Left lobe of liver (tissue), 2 donors: ENCODE results near the gene OR1L1. TPM values are rescaled to one million over a fixed set of nuclear protein-coding genes. Genes with fewer than 3 reads are reported as not detected.

ENCODE experiments used
- ATAC-seq: fragments of 200-7000 bp; cut with Tn5 transposase; one replicate; pipeline ENCODE4 v1.9.1; 2020; ENCODE audit warnings: mild to moderate bottlenecking, moderate library complexity
- DNase-seq: peaks from one replicate; pipeline ENCODE4 v3.0.0-alpha.2; 2020; ENCODE audit warnings: low spot score
- total RNA-seq: library from RNA; stranded (reverse); gene quantifications from one replicate; pipeline ENCODE4 v1.2.1, GENCODE V29; 2021
- donor health status: DM: no; HTN: no; CAD: no; lungs with moderate emphysema.
- donor health status: DM: no; HTN: yes; CAD: no.

The OR1L1 gene, protein sequence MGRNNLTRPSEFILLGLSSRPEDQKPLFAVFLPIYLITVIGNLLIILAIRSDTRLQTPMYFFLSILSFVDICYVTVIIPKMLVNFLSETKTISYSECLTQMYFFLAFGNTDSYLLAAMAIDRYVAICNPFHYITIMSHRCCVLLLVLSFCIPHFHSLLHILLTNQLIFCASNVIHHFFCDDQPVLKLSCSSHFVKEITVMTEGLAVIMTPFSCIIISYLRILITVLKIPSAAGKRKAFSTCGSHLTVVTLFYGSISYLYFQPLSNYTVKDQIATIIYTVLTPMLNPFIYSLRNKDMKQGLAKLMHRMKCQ
- not detected for total RNA-seq

DNA sequence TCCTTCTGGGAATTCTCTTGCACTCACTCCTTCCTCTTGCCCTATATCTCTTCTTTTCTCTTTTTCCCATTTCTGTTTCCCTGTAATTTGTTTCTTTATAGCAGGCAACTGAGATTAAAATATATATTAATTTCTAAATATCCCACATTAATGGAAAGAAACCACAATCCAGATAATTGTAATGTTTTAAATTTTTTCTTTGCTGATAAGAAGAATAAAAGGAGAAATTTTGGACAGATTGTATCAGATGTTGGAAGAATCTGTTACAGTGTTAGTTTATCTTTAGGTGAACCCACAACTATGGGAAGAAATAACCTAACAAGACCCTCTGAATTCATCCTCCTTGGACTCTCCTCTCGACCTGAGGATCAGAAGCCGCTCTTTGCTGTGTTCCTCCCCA, at the start of gene OR1L1:
Gene OR1L1, plus strand, starts transcription at position 301 of the 400 bp plus-strand sequence. Its CDS starts 0 bp downstream, at position 301.
- no peak for ATAC-seq
- DNase-seq = no peak

DNA sequence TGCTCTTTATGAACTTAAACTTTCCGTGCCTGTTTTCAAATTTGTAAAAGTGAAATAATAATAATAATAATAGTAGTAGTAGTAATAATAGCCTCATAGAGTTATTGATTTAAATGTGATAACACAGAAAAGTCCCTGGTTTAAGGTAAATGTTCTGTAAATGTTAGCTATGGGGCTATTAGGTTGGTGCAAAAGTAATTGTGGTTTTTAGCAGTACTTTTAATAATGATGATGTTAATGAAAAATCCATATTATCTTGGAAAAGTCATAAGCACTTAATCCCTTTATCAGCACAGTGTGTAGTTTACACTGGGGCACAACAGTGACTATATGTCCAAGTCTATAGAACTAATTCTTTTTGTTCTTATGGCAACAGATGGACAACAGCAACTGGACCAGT, 47.2 kb upstream of the OR1L1 start, which contains the start of gene OR1Q1:
Gene OR1Q1, plus strand, starts transcription at position 377 of the 400 bp plus-strand sequence. Its CDS starts 0 bp downstream, at position 377.
- no peak for ATAC-seq
- DNase-seq = no peak

DNA sequence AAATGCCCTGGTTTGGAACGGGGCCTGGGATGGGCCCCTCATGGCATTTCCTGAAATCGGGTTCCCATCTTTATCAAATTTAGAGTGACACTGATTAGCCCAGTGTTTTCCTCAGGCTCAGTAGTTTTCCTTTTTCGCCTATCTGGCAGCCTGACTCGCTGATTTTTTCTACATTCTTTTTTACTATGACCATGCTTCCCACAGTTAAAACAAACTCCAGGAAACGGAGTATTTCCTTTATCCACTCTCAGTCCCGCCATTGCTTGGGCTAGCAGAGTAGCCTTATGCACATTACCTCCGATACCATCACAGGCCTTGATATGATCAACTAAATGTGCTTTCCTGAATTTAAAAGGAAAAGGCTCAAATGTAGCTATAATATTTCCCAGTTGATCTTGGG, 41.5 kb upstream of the OR1L1 start:
- no peak for DNase-seq
- ATAC-seq = no peak

DNA sequence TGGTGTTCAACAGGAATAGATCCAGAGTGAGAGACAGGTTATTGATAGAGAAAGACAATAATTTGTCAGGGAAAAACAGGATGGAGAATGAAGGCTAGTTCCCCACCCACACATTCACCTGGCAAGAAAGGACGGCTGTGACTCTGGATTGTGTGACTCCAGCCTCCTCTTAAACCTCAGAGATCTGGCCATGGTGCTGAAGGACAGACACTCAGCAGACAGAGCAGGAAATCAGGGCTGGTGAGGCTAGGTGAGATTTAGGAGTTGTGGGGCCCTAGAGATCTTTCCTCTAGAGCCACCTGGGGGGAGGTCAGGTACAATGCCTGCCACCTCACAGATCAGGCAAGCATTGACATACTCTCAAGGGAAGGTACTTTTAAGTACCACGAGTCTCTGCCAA, 19.3 kb upstream of the OR1L1 start:
- DNase-seq = no peak
- ATAC-seq = no peak

DNA sequence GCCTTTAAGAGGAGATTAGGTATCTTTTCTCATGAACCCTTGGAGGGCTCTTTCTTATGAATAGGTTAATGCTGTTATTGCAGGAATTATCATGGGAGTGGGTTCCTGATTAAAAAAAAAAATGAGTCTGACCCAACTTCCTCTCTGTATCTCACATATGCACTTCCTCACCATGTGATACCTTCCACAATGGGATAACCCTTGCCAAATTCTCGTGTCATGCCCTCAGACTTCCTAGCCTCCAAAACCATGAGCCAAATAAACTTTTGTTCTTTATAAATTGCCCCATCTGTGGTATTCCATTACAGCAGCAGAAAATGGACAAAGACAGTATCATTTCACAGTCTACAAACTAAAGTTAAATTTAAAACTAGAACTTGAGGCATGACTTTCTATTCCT, 5.1 kb upstream of the OR1L1 start:
- DNase-seq = no peak

DNA sequence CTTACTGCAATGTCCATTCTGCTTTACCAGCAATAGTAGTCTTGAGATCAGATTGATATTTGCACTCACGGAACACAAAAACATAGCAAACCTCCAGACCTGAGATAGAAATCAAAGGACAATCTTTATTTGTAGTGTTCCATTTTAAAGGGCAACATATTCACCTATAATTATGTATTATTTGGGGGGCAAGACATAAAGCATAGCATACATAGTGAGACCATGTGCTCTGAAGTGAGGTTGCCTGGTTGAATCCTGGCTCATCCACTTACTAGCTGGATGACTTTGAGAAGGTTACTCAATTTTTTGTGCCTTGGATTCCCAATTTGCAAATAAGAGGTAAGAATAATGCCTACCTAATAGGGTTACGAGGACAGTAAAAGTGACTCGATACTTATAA, 4.0 kb upstream of the OR1L1 start, which contains the start of gene OR1B1:
Gene OR1B1, minus strand, starts transcription at position 101 of the 400 bp plus-strand sequence.
- no peak for ATAC-seq
- DNase-seq = no peak

More for the DNA sequence above, 5.1 kb upstream of the OR1L1 start:
- ATAC-seq = peak; percentile 32

DNA sequence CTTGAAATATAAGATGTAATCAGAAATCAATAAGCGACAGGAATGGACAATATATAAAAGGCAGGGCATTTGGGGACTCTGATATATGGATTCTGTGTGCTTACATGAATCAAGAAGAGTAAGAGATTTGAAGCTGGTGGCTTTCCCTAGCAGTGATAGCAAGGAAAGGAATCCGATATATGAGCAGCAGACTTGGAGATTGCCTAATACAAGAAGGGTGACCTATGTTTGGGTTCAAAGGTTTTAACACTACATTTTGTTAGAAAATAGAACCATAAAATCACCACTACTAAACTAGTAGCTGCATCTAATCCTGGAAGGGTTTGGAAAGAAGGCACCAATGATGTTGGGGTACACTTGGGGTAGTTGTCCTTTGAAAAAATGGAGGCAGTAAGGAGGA, 11.0 kb downstream of the OR1L1 start:
- no peak for DNase-seq
- ATAC-seq = no peak

DNA sequence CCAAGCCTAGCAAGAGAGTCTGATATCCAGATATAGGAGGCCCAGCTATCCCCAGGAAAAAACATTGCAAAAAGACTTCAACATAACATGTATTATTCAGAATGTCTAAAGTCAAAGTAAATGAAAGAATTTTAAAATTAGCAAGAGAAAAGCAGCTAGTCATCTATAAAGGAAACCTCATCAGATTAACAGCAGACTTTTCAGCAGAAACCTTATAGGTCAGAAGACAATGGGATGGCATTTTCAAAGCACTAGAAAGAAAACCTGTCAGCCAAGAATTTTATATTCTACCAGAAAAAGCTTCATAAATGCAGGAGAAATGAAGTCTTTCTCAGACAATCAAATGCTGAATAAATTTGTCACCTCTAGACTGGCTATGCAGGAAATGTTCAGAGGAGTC, 23.3 kb downstream of the OR1L1 start:
- ATAC-seq = no peak

DNA sequence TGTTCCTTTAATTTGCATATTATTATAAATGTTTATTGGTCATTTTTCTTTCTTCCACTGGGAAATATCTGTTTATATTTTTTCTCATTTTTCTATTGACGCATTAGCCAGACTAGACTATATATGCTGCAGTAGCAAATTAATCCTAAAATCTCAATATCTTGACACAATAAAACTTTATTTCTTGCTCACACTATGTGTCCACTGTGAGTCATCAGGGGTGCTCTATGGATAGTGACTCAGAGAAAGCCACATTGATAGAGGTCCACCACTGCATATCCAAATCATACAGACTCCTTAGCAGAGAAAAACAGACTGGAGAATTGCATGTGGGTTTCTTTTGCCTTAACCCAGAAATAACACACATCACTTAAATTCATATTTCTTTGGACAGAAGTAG, 34.2 kb downstream of the OR1L1 start:
- no peak for ATAC-seq
- no peak for DNase-seq

More for the DNA sequence above, 23.3 kb downstream of the OR1L1 start:
- no peak for DNase-seq

Other genes starting within 250 kb of the OR1L1 start
- not detected for gene OR1J1, start 183.8 kb upstream of the OR1L1 start, total RNA-seq
- not detected for gene OR1J2, start 150.9 kb upstream of the OR1L1 start, total RNA-seq
- gene OR1J4, start 142.6 kb upstream of the OR1L1 start, total RNA-seq = not detected
- not detected for gene OR1N1, start 134.4 kb upstream of the OR1L1 start, total RNA-seq
- gene OR1N2, start 108.6 kb upstream of the OR1L1 start, total RNA-seq = not detected
- gene OR1L8, start 78.3 kb upstream of the OR1L1 start, total RNA-seq = not detected
- gene OR1Q1, start 47.0 kb upstream of the OR1L1 start, total RNA-seq = not detected
- gene OR1B1, start 4.1 kb upstream of the OR1L1 start, total RNA-seq = not detected
- gene OR1L3, start 13.4 kb downstream of the OR1L1 start, total RNA-seq = not detected
- not detected for gene OR1L4, start 62.3 kb downstream of the OR1L1 start, total RNA-seq
- not detected for gene OR1L6, start 80.6 kb downstream of the OR1L1 start, total RNA-seq
- gene OR5C1, start 127.2 kb downstream of the OR1L1 start, total RNA-seq = not detected
- gene OR1K1, start 138.4 kb downstream of the OR1L1 start, total RNA-seq = not detected
- 4.8 TPM for gene PDCL, start 166.9 kb downstream of the OR1L1 start, total RNA-seq
- gene RC3H2, start 243.6 kb downstream of the OR1L1 start, total RNA-seq = 15.1 TPM